ENCODE data around the gene CACNA2D2.

The CACNA2D2 gene

GRCh38 chr3:50325497-50326181, 177.8 kb downstream of the CACNA2D2 start:
- DNase-seq (ENCODE audit: low read depth), result no peak

GRCh38 chr3:50325113-50325480, 178.3 kb downstream of the CACNA2D2 start:
- no peak for DNase-seq (ENCODE audit: low read depth)

GRCh38 chr3:50324351-50325112, 178.9 kb downstream of the CACNA2D2 start:
- DNase-seq (ENCODE audit: low read depth), result peak; percentile 30

GRCh38 chr3:50323614-50324199, 179.7 kb downstream of the CACNA2D2 start:
- DNase-seq (ENCODE audit: low read depth), result no peak

GRCh38 chr3:50323092-50323600, 180.3 kb downstream of the CACNA2D2 start:
- DNase-seq (ENCODE audit: low read depth), result no peak

GRCh38 chr3:50322386-50323091, 180.9 kb downstream of the CACNA2D2 start, which contains the start of gene HYAL2:
Gene HYAL2, minus strand, starts transcription at chr3:50322745. Its CDS starts 2,256 bp downstream, at chr3:50320489.
- no peak for DNase-seq (ENCODE audit: low read depth)

- no peak for DNase-seq (ENCODE audit: low read depth)
These were observed 181.4 kb downstream of the CACNA2D2 start for GRCh38 chr3:50322115-50322385.

- peak; percentile 67 for DNase-seq (ENCODE audit: low read depth)
These were observed 181.9 kb downstream of the CACNA2D2 start for GRCh38 chr3:50321336-50322114.

GRCh38 chr3:50320853-50321335, 182.5 kb downstream of the CACNA2D2 start:
- peak; percentile 24 for DNase-seq (ENCODE audit: low read depth)

GRCh38 chr3:50319894-50320625, 183.4 kb downstream of the CACNA2D2 start:
- DNase-seq (ENCODE audit: low read depth), result no peak

GRCh38 chr3:50319181-50319893, 184.1 kb downstream of the CACNA2D2 start:
- DNase-seq (ENCODE audit: low read depth), result no peak

- DNase-seq (ENCODE audit: low read depth), result no peak
These were observed 184.8 kb downstream of the CACNA2D2 start for GRCh38 chr3:50318615-50319014.

GRCh38 chr3:50318163-50318562, 185.3 kb downstream of the CACNA2D2 start:
- DNase-seq (ENCODE audit: low read depth), result no peak

GRCh38 chr3:50317300-50317699, 186.1 kb downstream of the CACNA2D2 start:
- no peak for DNase-seq (ENCODE audit: low read depth)

GRCh38 chr3:50316657-50317242, 186.7 kb downstream of the CACNA2D2 start:
- peak; percentile 59 for DNase-seq (ENCODE audit: low read depth)

GRCh38 chr3:50314816-50315215, 188.6 kb downstream of the CACNA2D2 start:
- DNase-seq (ENCODE audit: low read depth), result no peak

GRCh38 chr3:50314342-50314741, 189.1 kb downstream of the CACNA2D2 start:
- DNase-seq (ENCODE audit: low read depth), result no peak
